ENCODE results near the gene PLCE1. TPM values are rescaled to one million over a fixed set of nuclear protein-coding genes. Genes with fewer than 3 reads are reported as not detected.

Gene PLCE1
- total and polyA plus RNA-seq, 2 donors (not counting 3 experiments of a cell fraction or from before 2014, with no cell fraction given): 0.01 to 0.04 TPM

GRCh38 chr10:94011296-94011695, 17.6 kb downstream of the PLCE1 start:
- DNase-seq (ENCODE audit: low read depth, low spot score) (no peak), FAIRE-seq (no peak)
- POLR2A ChIA-PET: no interaction called here
- Histone ChIP-seq H3K27me3 (ENCODE audit: control insufficient read depth in 2 of 2, insufficient read depth in 2 of 2, low read length in 2 of 2) (peaks cover 2 to 7% of the 10 kb centered on the region in 2 experiments), H4K20me1 (replicated peaks; ENCODE audit: control insufficient read depth, extremely low read depth, insufficient read depth, low read length) (no peaks in the 10 kb centered on the region), H3K9ac (replicated peaks; ENCODE audit: extremely low read depth, insufficient read depth, low read length) (no peak overlapping the region), H3K9me1 (replicated peaks; ENCODE audit: control insufficient read depth, extremely low read depth, insufficient read depth, low read length) (no peaks in the 10 kb centered on the region), H3K4me3 (replicated peaks in 1 of 3; ENCODE audit: insufficient read depth in 1 of 3, low read depth in 1 of 3, low read length in 3 of 3) (no peak overlapping the region), H3K36me3 (ENCODE audit: control insufficient read depth in 2 of 2, extremely low read depth in 1 of 2, insufficient read depth in 2 of 2, low read length in 2 of 2) (no peaks in the 10 kb centered on the region), H3K79me2 (ENCODE audit: control insufficient read depth, insufficient read depth, low read length) (no peaks in the 10 kb centered on the region), H3K4me1 (ENCODE audit: control insufficient read depth, extremely low read depth, insufficient read depth, low read length) (no peaks in the 10 kb centered on the region), H3K9me3 (replicated peaks; ENCODE audit: control insufficient read depth, insufficient read depth, low read length) (no peaks in the 10 kb centered on the region), H3K4me2 (ENCODE audit: insufficient read depth, low read length) (no peak overlapping the region), H3K27ac (ENCODE audit: insufficient read depth, low read depth, low read length) (no peak overlapping the region), H2AFZ (ENCODE audit: low read depth, low read length) (no peak overlapping the region)
- intact Hi-C loops (cut with micrococcal nuclease): no loop called here
- BruUV-seq (replicated peaks): no TSS peak
- TF ChIP-seq JUN (IDR thresholded peaks at IDR 0.05; ENCODE audit: borderline replicate concordance, insufficient read depth, insufficient read length, low read depth) (no peak), CTCF (IDR thresholded peaks at IDR 0.05; ENCODE audit: extremely low read depth in 1 of 2, insufficient read depth in 1 of 2, low read depth in 1 of 2, low read length in 2 of 2) (no peak), MYC (IDR thresholded peaks at IDR 0.05; ENCODE audit: low read depth, low read length) (no peak), GATA2 (IDR thresholded peaks at IDR 0.05; ENCODE audit: insufficient read depth, insufficient read length, low read depth, low read length) (no peak), POLR2AphosphoS5 (IDR thresholded peaks at IDR 0.05; ENCODE audit: insufficient read depth, low read depth, low read length) (no peak), FOS (IDR thresholded peaks at IDR 0.05; ENCODE audit: borderline replicate concordance, insufficient read depth, low read length) (no peak), EZH2 (IDR thresholded peaks at IDR 0.05; ENCODE audit: borderline replicate concordance, low read depth, low read length, severe bottlenecking) (no peak), POLR2A (IDR thresholded peaks at IDR 0.05; ENCODE audit: low read depth, low read length) (no peak), MAX (IDR thresholded peaks at IDR 0.05; ENCODE audit: insufficient read depth, insufficient read length) (no peak)
- CTCF ChIA-PET: no interaction called here
- dilution Hi-C loops (cut with MboI; ENCODE audit: extremely low pct_ligation_motif_present, low sequenced_read_pairs): no loop called here

All from endothelial cell of umbilical vein (primary cell).